Fibroblast of lung (primary cell): ENCODE results near the gene KCNK17. TPM values are rescaled to one million over a fixed set of nuclear protein-coding genes. Genes with fewer than 3 reads are reported as not detected.

Experiments
- DNase-seq, 2 donors: peaks; one replicate each; pipeline versions ENCODE4 v3.0.0 to v3.0.0-alpha.2; 2010; ENCODE audit warnings: low read depth in 2 of 2
- H2AFZ ChIP-seq: 2 replicates; pipeline ENCODE4 v1.5.1; 2012; ENCODE audit warnings: low read length, control low read depth, inconsistent platforms
- H3K27ac ChIP-seq: 2 replicates; pipeline ENCODE4 v1.5.1; 2011; ENCODE audit warnings: low read length, control low read depth; ENCODE audit not compliant: insufficient read depth
- H3K27me3 ChIP-seq: 2 replicates; pipeline ENCODE4 v1.5.1; 2011; ENCODE audit warnings: mild to moderate bottlenecking, low read length; ENCODE audit not compliant: control insufficient read depth, insufficient read depth
- H3K36me3 ChIP-seq: 2 replicates; pipeline ENCODE4 v1.5.1; 2011; ENCODE audit warnings: low read length; ENCODE audit not compliant: control insufficient read depth, insufficient read depth
- H3K4me1 ChIP-seq: 2 replicates; pipeline ENCODE4 v1.5.1; 2011; ENCODE audit warnings: low read length; ENCODE audit not compliant: control insufficient read depth, insufficient read depth; ENCODE audit errors: extremely low read depth
- H3K4me2 ChIP-seq: 2 replicates; pipeline ENCODE4 v1.5.1; 2011; ENCODE audit warnings: low read length, control low read depth; ENCODE audit not compliant: insufficient read depth; ENCODE audit errors: extremely low read depth
- H3K4me3 ChIP-seq, 4 experiments: fragments of 200-600 bp in 1 of 4; sonication (generic) in 1 of 4; replicated peaks in 1 of 4; 2 replicates each; pipeline ENCODE4 v1.5.1; 2011 to 2016; ENCODE audit warnings: low read length in 4 of 4, low read depth in 3 of 4, mild to moderate bottlenecking in 3 of 4, control low read depth in 2 of 4, inconsistent platforms in 1 of 4, mixed read lengths in 1 of 4; ENCODE audit not compliant: insufficient read depth in 1 of 4; ENCODE audit errors: control extremely low read depth in 1 of 4
- H3K79me2 ChIP-seq: 2 replicates; pipeline ENCODE4 v1.5.1; 2012; ENCODE audit warnings: mild to moderate bottlenecking, low read length, inconsistent platforms; ENCODE audit not compliant: control insufficient read depth, insufficient read depth
- H3K9ac ChIP-seq: 2 replicates; pipeline ENCODE4 v1.5.1; 2011; ENCODE audit warnings: mild to moderate bottlenecking, low read length, control low read depth; ENCODE audit not compliant: insufficient read depth
- H3K9me3 ChIP-seq: 2 replicates; pipeline ENCODE4 v1.5.1; 2012; ENCODE audit warnings: low read depth, low read length; ENCODE audit not compliant: control insufficient read depth, insufficient read depth
- H4K20me1 ChIP-seq: 2 replicates; pipeline ENCODE4 v1.5.1; 2011; ENCODE audit warnings: low read length; ENCODE audit not compliant: control insufficient read depth, insufficient read depth; ENCODE audit errors: extremely low read depth
- CTCF ChIP-seq, 2 donors: IDR thresholded peaks in 1 of 2; conservative IDR thresholded peaks in 1 of 2; 1 replicate in 1 of 2; 2 replicates in 1 of 2; pipeline ENCODE4 v1.5.1; 2011 to 2012; ENCODE audit warnings: low read length in 2 of 2, control low read depth in 1 of 2, inconsistent platforms in 1 of 2, low read depth in 1 of 2, mild to moderate bottlenecking in 1 of 2
- EZH2 ChIP-seq: IDR thresholded peaks from 2 replicates; pipeline ENCODE4 v1.5.1; 2012; ENCODE audit warnings: low read length, control low read depth, mild to moderate bottlenecking; ENCODE audit errors: missing control alignments
- polyA plus RNA-seq, 2 donors: library from polyadenylated mRNA; depleted of rRNA in 1 of 2; stranded (reverse) in 1 of 2; unstranded in 1 of 2; fragments of >200 nt; gene quantifications; 2 replicates each; pipeline ENCODE4 v1.2.1, GENCODE V29; 2011 to 2012; ENCODE audit warnings: missing spikeins in 1 of 2
- total RNA-seq: library from RNA; depleted of rRNA; stranded (reverse); fragments of >200 nt; gene quantifications from 2 replicates; pipeline ENCODE4 v1.2.1, GENCODE V29; 2014

The KCNK17 gene
- total and polyA plus RNA-seq, 2 donors (not counting 1 experiment from before 2014, with no cell fraction given) = not detected

GRCh38 chr6:39268171-39268570 lies 46.0 kb downstream of the KCNK17 start:
- Histone ChIP-seq H2AFZ (no peak overlapping the region), H3K36me3 (no peaks in the 10 kb centered on the region), H3K4me3 (no peak overlapping the region), H3K27me3 (no peaks in the 10 kb centered on the region), H3K27ac (no peak overlapping the region), H3K9me3 (no peaks in the 10 kb centered on the region), H3K9ac (no peak overlapping the region), H3K4me1 (no peaks in the 10 kb centered on the region), H3K79me2 (no peaks in the 10 kb centered on the region), H4K20me1 (no peaks in the 10 kb centered on the region), H3K4me2 (no peak overlapping the region)
- no peak for DNase-seq
- TF ChIP-seq EZH2 = no peak
- TF ChIP-seq CTCF (conservative IDR thresholded peaks at IDR 0.05 in 1 of 2, IDR thresholded peaks at IDR 0.05 in 1 of 2; ENCODE audit: low read depth in 1 of 2, low read length in 2 of 2) = no peak

- Histone ChIP-seq H3K27ac (no peak overlapping the region), H2AFZ (no peak overlapping the region), H3K4me3 (no peak overlapping the region), H3K9ac (no peak overlapping the region), H3K36me3 (no peaks in the 10 kb centered on the region), H3K4me1 (no peaks in the 10 kb centered on the region), H3K27me3 (no peaks in the 10 kb centered on the region), H3K4me2 (no peak overlapping the region), H4K20me1 (no peaks in the 10 kb centered on the region), H3K9me3 (no peaks in the 10 kb centered on the region), H3K79me2 (no peaks in the 10 kb centered on the region)
- no peak for DNase-seq
- TF ChIP-seq EZH2 (no peak), CTCF (conservative IDR thresholded peaks at IDR 0.05 in 1 of 2, IDR thresholded peaks at IDR 0.05 in 1 of 2; ENCODE audit: low read depth in 1 of 2, low read length in 2 of 2) (no peak)
Measured at GRCh38 chr6:39266782-39267355, 47.4 kb downstream of the KCNK17 start.

- DNase-seq = no peak
- Histone ChIP-seq H3K27ac (no peak overlapping the region), H3K4me1 (no peaks in the 10 kb centered on the region), H3K4me2 (no peak overlapping the region), H3K79me2 (no peaks in the 10 kb centered on the region), H3K9me3 (no peaks in the 10 kb centered on the region), H2AFZ (no peak overlapping the region), H3K36me3 (no peaks in the 10 kb centered on the region), H3K9ac (no peak overlapping the region), H3K4me3 (no peak overlapping the region), H4K20me1 (no peaks in the 10 kb centered on the region), H3K27me3 (no peaks in the 10 kb centered on the region)
- TF ChIP-seq CTCF (conservative IDR thresholded peaks at IDR 0.05 in 1 of 2, IDR thresholded peaks at IDR 0.05 in 1 of 2; ENCODE audit: low read depth in 1 of 2, low read length in 2 of 2) (no peak), EZH2 (no peak)
Measured at GRCh38 chr6:39266375-39266774, 47.8 kb downstream of the KCNK17 start.
